Hair follicle dermal papilla cell (primary cell): Measurements from ENCODE around the gene TADA2A. TPM values are rescaled to one million over a fixed set of nuclear protein-coding genes. Genes with fewer than 3 reads are reported as not detected.

Experiments
- total RNA-seq: library from RNA; depleted of rRNA; stranded (reverse); fragments of >200 nt; gene quantifications from 2 replicates; pipeline ENCODE4 v1.2.3, GENCODE V29; 2012

The TADA2A gene
- 14.7 and 16.1 TPM in 2 replicates for total RNA-seq

GRCh38 chr17:37406635-37407461 lies at the start of gene TADA2A, which contains the start of gene ACACA:
Gene TADA2A (plus strand): TSS chr17:37406886. CDS start chr17:37411366, 4,480 bp downstream.
Gene ACACA (minus strand): TSS chr17:37406836. CDS start chr17:37406299, 537 bp downstream.

GRCh38 chr17:37375706-37376105 lies 31.0 kb upstream of the TADA2A start, which contains the start of gene C17orf78:
Gene C17orf78 (plus strand): TSS chr17:37375985. CDS start chr17:37376093, 108 bp downstream.

GRCh38 chr17:37489197-37490001 lies 82.7 kb downstream of the TADA2A start, which contains the start of gene DUSP14:
Gene DUSP14 (plus strand): TSS chr17:37489891. CDS start chr17:37512273, 22,382 bp downstream.

Other genes with a start within 250 kb of the TADA2A start
- gene C17orf78, start 30.9 kb upstream of the TADA2A start, total RNA-seq, result not detected in 2 replicates
- 104 and 105 TPM in 2 replicates for gene ACACA, start 50 bp upstream of the TADA2A start, total RNA-seq
- gene DUSP14, start 83.0 kb downstream of the TADA2A start, total RNA-seq, result 67.8 and 93.7 TPM in 2 replicates
- gene SYNRG, start 202.5 kb downstream of the TADA2A start, total RNA-seq, result 14.0 and 24.2 TPM in 2 replicates
- gene DDX52, start 236.6 kb downstream of the TADA2A start, total RNA-seq, result 22.0 and 28.9 TPM in 2 replicates